Hepatocyte (in vitro differentiated cells): ENCODE data around the gene KIRREL3. TPM values are rescaled to one million over a fixed set of nuclear protein-coding genes. Genes with fewer than 3 reads are reported as not detected.

Experiments used
- DNase-seq: peaks from one replicate; pipeline ENCODE4 v3.0.0-alpha.2; 2016; ENCODE audit warnings: low spot score
- H2AFZ ChIP-seq: fragments of 200-600 bp; sonication (generic); 2 replicates; pipeline ENCODE4 v1.6.0; 2016; ENCODE audit warnings: antibody characterized with exemption, mild to moderate bottlenecking
- H3K27ac ChIP-seq: fragments of 200-600 bp; sonication (generic); 2 replicates; pipeline ENCODE4 v1.5.1; 2016; ENCODE audit warnings: mild to moderate bottlenecking
- H3K27me3 ChIP-seq: fragments of 200-600 bp; sonication (generic); 2 replicates; pipeline ENCODE4 v1.6.1; 2016
- H3K36me3 ChIP-seq: fragments of 200-600 bp; sonication (generic); replicated peaks from 2 replicates; pipeline ENCODE4 v1.5.1; 2016; ENCODE audit warnings: low read depth; ENCODE audit not compliant: insufficient read depth
- H3K4me1 ChIP-seq: fragments of 200-600 bp; sonication (generic); 2 replicates; pipeline ENCODE4 v1.5.1; 2016; ENCODE audit warnings: mild to moderate bottlenecking, moderate library complexity; ENCODE audit not compliant: insufficient read depth
- H3K4me2 ChIP-seq: fragments of 200-600 bp; sonication (generic); 2 replicates; pipeline ENCODE4 v1.6.0; 2016
- H3K4me3 ChIP-seq: fragments of 200-600 bp; sonication (generic); 2 replicates; pipeline ENCODE4 v1.5.1; 2016; ENCODE audit warnings: mild to moderate bottlenecking
- H3K79me2 ChIP-seq: fragments of 200-600 bp; sonication (generic); 2 replicates; pipeline ENCODE4 v1.6.0; 2017; ENCODE audit warnings: mild to moderate bottlenecking
- H3K9me2 ChIP-seq: fragments of 200-600 bp; sonication (generic); replicated peaks from 2 replicates; pipeline ENCODE4 v1.6.0; 2017; ENCODE audit warnings: mild to moderate bottlenecking; ENCODE audit not compliant: insufficient read depth
- H3K9me3 ChIP-seq: fragments of 200-600 bp; sonication (generic); 2 replicates; pipeline ENCODE4 v1.5.1; 2016; ENCODE audit warnings: low read depth, mild to moderate bottlenecking
- H4K20me1 ChIP-seq: fragments of 200-600 bp; sonication (generic); 2 replicates; pipeline ENCODE4 v1.6.0; 2016; ENCODE audit warnings: mild to moderate bottlenecking; ENCODE audit not compliant: insufficient read depth, poor library complexity, severe bottlenecking
- CTCF ChIP-seq: fragments of 200-600 bp; sonication (generic); IDR thresholded peaks from 2 replicates; pipeline ENCODE4 v1.5.1; 2016; ENCODE audit warnings: antibody characterized with exemption, mild to moderate bottlenecking; ENCODE audit not compliant: poor library complexity
- EZH2 ChIP-seq: fragments of 200-600 bp; sonication (generic); IDR thresholded peaks from 2 replicates; pipeline ENCODE4 v1.6.1; 2016; ENCODE audit warnings: antibody characterized with exemption, mild to moderate bottlenecking, borderline replicate concordance
- EZH2phosphoT487 ChIP-seq: fragments of 200-600 bp; sonication (generic); IDR thresholded peaks from one replicate; pipeline ENCODE4 v1.6.1; 2018; ENCODE audit warnings: antibody characterized with exemption, mild to moderate bottlenecking, low read depth, moderate library complexity; ENCODE audit not compliant: unreplicated experiment, severe bottlenecking
- WGBS: methylation state at CpG from one replicate; pipeline ENCODE4 v1.1.6; 2016; ENCODE audit warnings: low lambda C conversion rate; ENCODE audit errors: missing lambda C conversion rate; 5-methylcytosine and 5-hydroxymethylcytosine counted together
- polyA plus RNA-seq: library from polyadenylated mRNA; unstranded; fragments of >200 nt; fragmentation: Nextera tagmentation; extraction: Ambion mirVana; gene quantifications from 2 replicates; pipeline ENCODE4 v1.2.1, GENCODE V29; 2016
- total RNA-seq: library from RNA; depleted of rRNA; stranded (reverse); fragments of >200 nt; gene quantifications from 2 replicates; pipeline ENCODE4 v1.2.3, GENCODE V29; 2014

Gene KIRREL3
- total and polyA plus RNA-seq, 2 experiments from 2014 or later: 0.33 to 0.86 TPM

GRCh38 chr11:126891556-126892217 is 108.9 kb downstream of the KIRREL3 start:
- no peak overlapping the region for H3K4me2 ChIP-seq
- DNase-seq: no peak
- WGBS: 59% methylated on average over 4 of the region's 4 CpGs
- TF ChIP-seq EZH2phosphoT487 (no peak), CTCF (no peak), EZH2 (no peak)
- H3K79me2 ChIP-seq: no peaks in the 10 kb centered on the region
- no peak overlapping the region for H2AFZ ChIP-seq
- H3K4me3 ChIP-seq: no peak overlapping the region
- H3K4me1 ChIP-seq: no peaks in the 10 kb centered on the region
- no peaks in the 10 kb centered on the region for H4K20me1 ChIP-seq
- H3K9me3 ChIP-seq: no peaks in the 10 kb centered on the region
- no peaks in the 10 kb centered on the region for H3K36me3 ChIP-seq
- no peak overlapping the region for H3K27ac ChIP-seq
- no peaks in the 10 kb centered on the region for H3K9me2 ChIP-seq
- H3K27me3 ChIP-seq: peaks cover 5% of the 10 kb centered on the region

- Histone ChIP-seq H3K36me3 (no peaks in the 10 kb centered on the region), H3K4me3 (no peak overlapping the region), H3K27ac (no peak overlapping the region), H3K4me2 (no peak overlapping the region), H3K9me2 (no peaks in the 10 kb centered on the region), H2AFZ (no peak overlapping the region), H3K79me2 (no peaks in the 10 kb centered on the region), H3K27me3 (peaks cover 5% of the 10 kb centered on the region), H3K9me3 (no peaks in the 10 kb centered on the region), H3K4me1 (no peaks in the 10 kb centered on the region), H4K20me1 (no peaks in the 10 kb centered on the region)
- DNase-seq: no peak
- 54% methylated on average over 7 of the region's 7 CpGs for WGBS
- no peak for TF ChIP-seq EZH2
- TF ChIP-seq EZH2phosphoT487: no peak
- TF ChIP-seq CTCF: no peak
These were observed 110.0 kb downstream of the KIRREL3 start for GRCh38 chr11:126890561-126890960.

GRCh38 chr11:126888115-126888712 is 112.4 kb downstream of the KIRREL3 start:
- no peaks in the 10 kb centered on the region for H4K20me1 ChIP-seq
- WGBS: 82% methylated on average over 7 of the region's 7 CpGs
- no peaks in the 10 kb centered on the region for H3K79me2 ChIP-seq
- no peak overlapping the region for H3K4me3 ChIP-seq
- no peak for DNase-seq
- H3K9me3 ChIP-seq: no peaks in the 10 kb centered on the region
- H3K36me3 ChIP-seq: no peaks in the 10 kb centered on the region
- H3K4me1 ChIP-seq: no peaks in the 10 kb centered on the region
- TF ChIP-seq EZH2phosphoT487: no peak
- TF ChIP-seq EZH2: no peak
- TF ChIP-seq CTCF: no peak
- no peaks in the 10 kb centered on the region for H3K9me2 ChIP-seq
- no peak overlapping the region for H3K4me2 ChIP-seq
- H3K27me3 ChIP-seq: peaks cover 5% of the 10 kb centered on the region
- H2AFZ ChIP-seq: no peak overlapping the region
- H3K27ac ChIP-seq: no peak overlapping the region
